Fibroblast of pulmonary artery (primary cell): ENCODE data around the gene DLX3.
"Not testable (repeated sequence)": the region's sequence is repeated elsewhere in the genome, so short reads cannot be mapped to it uniquely, and the experiment has no call there.

Experiments
- DNase-seq: peaks from one replicate; pipeline ENCODE4 v3.0.0-alpha.2; 2010; ENCODE audit warnings: low read depth
- H3K4me3 ChIP-seq: replicated peaks from 2 replicates; pipeline ENCODE4 v1.5.1; 2011; ENCODE audit warnings: low read depth, mild to moderate bottlenecking, control low read depth, low read length, moderate library complexity
- TF ChIP-seq, protein P1 (sequence below): IDR thresholded peaks from 2 replicates; pipeline ENCODE4 v1.5.1; 2011; ENCODE audit warnings: mild to moderate bottlenecking, control low read depth, low read length, inconsistent platforms; ENCODE audit errors: missing control alignments

DLX3 gene

DNA sequence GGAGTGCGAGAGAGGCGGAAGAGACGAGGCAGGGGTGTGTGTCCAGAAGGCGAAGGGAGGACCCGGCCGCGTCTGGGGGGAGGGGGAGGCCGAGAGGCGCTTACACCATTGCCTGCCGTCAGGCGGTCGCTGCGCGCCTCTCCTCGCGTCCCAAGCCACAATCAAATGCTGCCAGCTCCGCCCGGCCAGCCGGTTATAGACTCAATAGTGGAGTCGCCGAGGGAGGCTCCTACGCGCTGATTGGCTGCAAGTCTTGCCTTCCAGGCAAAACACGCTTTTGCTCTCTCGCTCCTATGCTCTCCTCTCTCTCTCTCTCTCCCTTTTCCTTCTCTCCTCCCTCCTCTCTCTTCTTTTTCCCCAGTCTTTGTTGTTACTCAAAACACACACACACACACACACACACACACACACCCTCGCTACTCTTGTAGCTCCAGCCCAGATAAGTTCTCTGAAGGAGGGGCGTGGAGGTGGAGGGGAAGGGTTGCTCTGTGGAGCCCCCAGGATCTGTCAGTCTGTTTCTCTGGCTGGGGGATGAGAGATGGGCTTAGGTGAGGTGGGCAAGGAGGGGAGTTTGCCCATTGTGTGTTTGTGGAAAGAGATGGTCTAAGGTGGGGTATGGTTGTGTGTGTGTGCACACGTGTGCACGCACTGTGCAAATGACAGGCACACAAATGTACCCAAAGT, at the start of gene DLX3:
TSS of gene DLX3 (minus strand) at position 170 of the 684 bp plus-strand sequence. CDS start 226 bp downstream, outside the sequence.
- TF ChIP-seq, protein P1, sequence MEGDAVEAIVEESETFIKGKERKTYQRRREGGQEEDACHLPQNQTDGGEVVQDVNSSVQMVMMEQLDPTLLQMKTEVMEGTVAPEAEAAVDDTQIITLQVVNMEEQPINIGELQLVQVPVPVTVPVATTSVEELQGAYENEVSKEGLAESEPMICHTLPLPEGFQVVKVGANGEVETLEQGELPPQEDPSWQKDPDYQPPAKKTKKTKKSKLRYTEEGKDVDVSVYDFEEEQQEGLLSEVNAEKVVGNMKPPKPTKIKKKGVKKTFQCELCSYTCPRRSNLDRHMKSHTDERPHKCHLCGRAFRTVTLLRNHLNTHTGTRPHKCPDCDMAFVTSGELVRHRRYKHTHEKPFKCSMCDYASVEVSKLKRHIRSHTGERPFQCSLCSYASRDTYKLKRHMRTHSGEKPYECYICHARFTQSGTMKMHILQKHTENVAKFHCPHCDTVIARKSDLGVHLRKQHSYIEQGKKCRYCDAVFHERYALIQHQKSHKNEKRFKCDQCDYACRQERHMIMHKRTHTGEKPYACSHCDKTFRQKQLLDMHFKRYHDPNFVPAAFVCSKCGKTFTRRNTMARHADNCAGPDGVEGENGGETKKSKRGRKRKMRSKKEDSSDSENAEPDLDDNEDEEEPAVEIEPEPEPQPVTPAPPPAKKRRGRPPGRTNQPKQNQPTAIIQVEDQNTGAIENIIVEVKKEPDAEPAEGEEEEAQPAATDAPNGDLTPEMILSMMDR, result no peak
- DNase-seq, result peak; percentile 72
- peak within 1 kb of the TSS; percentile 12 for H3K4me3 ChIP-seq

DNA sequence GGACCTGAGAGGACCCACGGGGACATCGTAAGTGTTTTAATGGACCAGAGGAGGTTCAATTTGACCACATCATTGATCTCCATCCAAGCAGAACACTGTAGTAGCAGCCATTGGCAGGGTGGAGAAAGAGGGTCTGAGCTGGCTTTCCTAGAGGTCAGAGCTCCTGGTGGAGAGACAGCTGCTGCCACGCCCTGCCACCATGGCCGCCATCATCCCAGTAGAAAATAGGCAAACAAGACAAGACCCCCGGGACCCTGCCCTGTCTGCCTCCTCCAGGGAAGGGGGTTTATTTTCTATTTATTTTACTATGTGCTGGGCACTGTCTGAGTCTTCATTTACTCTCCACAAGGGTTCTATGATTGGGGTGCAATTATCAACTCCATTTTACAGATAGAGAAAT, 49.5 kb upstream of the DLX3 start:
- no peak overlapping the region for H3K4me3 ChIP-seq
- TF ChIP-seq, protein P1, result no peak
- DNase-seq, result no peak

DNA sequence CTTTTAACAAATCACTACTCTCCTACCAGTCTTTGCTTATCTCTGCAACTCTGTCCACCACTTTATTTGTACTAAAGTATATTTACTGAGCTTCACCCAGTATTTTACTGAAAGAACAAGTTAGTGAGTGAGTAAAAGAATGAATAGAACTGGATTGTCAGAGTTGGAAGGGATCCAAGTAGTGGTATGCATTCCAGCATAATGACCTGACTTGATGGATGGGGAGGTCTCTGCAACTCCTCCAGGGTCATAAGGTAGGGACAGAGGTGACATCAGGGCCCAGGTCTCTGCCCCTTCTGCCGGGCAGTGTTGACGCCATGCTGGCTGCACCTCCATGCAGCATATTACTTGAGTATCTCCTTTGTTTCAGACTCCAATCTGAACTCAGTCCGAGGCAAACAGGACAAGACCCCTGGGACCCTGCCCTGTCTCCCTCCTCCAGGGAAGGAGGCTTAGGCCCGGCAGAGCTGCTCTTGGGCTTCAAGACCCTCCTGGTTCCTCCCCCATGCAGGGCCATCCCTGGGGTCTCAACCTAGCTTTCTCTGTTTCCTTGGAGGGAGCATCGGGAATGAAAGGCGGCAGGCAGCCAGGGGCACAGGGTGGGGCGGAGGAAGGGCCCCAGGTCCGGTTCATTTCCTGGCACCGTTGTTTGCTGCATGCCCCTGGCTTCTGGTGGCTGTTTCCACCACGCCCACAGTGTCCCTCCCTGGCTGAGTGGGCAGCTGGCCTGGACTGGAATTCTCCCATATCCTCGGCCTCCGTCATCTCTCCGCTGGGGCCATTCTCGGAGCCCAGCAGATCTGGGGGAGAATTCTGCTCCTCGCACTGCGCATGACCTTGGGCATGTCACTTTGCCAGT, 48.5 kb upstream of the DLX3 start:
- TF ChIP-seq, protein P1, result no peak
- DNase-seq, result peak; percentile 56
- H3K4me3 ChIP-seq, result no peak overlapping the region

DNA sequence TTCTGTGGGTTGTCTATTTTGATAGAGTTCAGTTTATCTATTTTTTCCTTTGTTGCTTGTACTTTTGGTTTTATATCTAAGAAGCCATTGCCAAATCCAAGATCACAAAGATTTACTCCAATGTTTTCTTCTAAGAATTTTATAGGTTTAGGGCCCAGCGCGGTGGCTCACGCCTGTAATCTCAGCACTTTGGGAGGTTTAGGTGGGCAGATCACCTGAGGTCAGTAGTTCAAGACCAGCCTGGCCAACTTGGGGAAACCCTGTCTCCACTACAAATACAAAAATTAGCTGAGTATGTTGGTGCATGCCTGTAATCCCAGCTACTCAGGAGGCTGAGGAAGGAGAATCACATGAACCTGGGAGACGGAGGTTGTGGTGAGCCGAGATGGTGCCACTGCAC, 47.2 kb upstream of the DLX3 start:
- DNase-seq, result no peak
- no peak overlapping the region for H3K4me3 ChIP-seq
- TF ChIP-seq, protein P1, result no peak

DNA sequence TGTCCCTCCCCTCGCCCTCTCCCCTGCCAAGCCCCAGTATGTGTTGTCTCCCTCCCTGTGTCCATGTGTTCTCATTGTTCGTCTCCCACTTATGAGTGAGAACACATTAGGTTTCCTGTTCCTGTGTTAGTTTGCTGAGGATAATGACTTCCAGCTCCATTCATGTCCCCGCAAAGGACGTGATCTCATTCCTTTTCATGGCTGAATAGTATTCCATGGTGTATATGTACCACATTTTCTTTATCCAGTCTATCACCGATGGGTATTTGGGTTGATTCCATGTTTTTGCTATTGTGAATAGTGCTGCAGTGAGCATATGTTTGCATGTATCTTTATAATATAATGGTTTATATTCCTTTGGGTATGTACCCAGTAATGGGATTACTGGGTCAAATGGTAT, 45.5 kb upstream of the DLX3 start:
- H3K4me3 ChIP-seq, DNase-seq: not testable (repeated sequence)

DNA sequence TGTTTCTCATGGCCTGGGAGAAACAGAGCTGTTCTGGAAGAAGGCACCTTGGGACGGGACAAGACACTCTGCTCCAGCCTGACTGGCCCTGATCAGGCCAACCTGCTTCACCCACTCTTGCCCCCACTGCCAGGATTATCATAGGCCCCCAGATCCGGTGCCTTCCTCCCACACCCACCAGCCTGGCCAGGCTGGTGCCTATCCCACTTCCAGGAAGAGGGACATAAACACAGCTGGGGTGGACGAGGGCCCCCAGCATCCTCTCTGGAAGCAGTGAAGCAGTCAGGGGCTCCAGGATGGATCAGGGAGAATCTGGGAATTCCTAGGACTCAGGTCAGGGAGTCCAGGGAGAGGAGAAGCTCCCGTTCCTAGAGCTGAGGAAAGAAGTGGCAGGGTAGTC, 44.0 kb upstream of the DLX3 start:
- no peak for DNase-seq
- TF ChIP-seq, protein P1, result no peak

DNA sequence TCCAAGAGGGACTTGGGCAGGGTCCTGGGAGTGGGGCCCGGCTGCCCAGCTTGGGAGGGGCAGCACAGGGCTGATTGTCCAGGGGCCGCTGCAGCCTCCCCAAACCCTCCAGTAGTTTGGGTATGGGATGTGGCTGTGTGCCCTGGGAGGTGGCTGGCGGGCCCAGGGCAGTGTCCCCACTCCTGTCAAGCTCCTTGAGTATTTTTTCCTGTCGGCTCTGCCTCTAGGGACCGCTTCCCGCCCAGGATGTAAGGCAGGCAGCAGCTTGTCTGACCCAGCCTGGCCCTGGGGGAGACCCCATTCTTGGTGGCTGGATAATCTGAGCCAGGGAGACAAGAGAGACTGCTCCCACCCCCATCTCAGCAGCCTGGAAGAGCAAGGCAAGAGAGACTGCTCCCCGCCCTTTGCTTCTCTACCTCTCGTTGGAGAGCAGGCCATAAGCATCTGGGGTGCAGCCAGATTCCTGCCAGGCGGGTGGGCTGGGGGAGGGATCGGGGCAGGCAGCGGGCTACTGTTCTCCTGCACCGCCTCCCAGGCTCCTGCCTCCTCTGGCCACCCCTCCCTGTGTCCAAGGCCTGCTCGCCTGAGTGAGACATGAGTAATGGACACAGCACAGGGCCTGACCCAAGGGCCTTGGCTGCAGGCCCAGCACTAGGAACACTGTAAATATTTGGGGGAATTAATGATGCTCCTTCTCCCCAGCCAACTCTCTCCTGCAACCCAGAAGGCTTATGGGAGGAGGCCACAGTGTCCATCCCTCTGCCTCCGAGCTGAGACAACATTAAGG, 42.5 kb upstream of the DLX3 start:
- H3K4me3 ChIP-seq, result no peak overlapping the region
- TF ChIP-seq, protein P1, result no peak
- peak; percentile 78 for DNase-seq

More for the DNA sequence above, 44.0 kb upstream of the DLX3 start:
- no peak overlapping the region for H3K4me3 ChIP-seq
